Measurements from ENCODE around the gene AIG1.

- no peak for TF ChIP-seq GATA2 (IDR thresholded peaks at IDR 0.05; ENCODE audit: low read depth, low read length)
- TF ChIP-seq GATA3 (IDR thresholded peaks at IDR 0.05; ENCODE audit: low read depth, low read length), result no peak
These were observed 316.2 kb downstream of the AIG1 start for GRCh38 chr6:143376861-143377260.
